ENCODE results near the gene SLC12A6.

- TF ChIP-seq CTCF (IDR thresholded peaks at IDR 0.05; ENCODE audit: insufficient read depth, low read length, poor library complexity, severe bottlenecking): no peak
- TF ChIP-seq EZH2phosphoT487 (conservative IDR thresholded peaks at IDR 0.05; ENCODE audit: low read length): no peak
These were observed 20.1 kb upstream of the SLC12A6 start for GRCh38 chr15:34357653-34358052.
